Loucy (cell line): ENCODE data around the gene ABCB6.

Experiments
- EZH2phosphoT487 ChIP-seq: fragments of 200-600 bp; IDR thresholded peaks from 2 replicates; pipeline ENCODE4 v1.6.1; 2018; ENCODE audit warnings: antibody characterized with exemption, mild to moderate bottlenecking, moderate library complexity, borderline replicate concordance
- TF ChIP-seq, protein P1 (sequence below): fragments of 200-600 bp; sonication (generic); conservative IDR thresholded peaks from 2 replicates; pipeline ENCODE4 v1.5.1; 2014; ENCODE audit warnings: mild to moderate bottlenecking, antibody characterized with exemption, low read length

DNA sequence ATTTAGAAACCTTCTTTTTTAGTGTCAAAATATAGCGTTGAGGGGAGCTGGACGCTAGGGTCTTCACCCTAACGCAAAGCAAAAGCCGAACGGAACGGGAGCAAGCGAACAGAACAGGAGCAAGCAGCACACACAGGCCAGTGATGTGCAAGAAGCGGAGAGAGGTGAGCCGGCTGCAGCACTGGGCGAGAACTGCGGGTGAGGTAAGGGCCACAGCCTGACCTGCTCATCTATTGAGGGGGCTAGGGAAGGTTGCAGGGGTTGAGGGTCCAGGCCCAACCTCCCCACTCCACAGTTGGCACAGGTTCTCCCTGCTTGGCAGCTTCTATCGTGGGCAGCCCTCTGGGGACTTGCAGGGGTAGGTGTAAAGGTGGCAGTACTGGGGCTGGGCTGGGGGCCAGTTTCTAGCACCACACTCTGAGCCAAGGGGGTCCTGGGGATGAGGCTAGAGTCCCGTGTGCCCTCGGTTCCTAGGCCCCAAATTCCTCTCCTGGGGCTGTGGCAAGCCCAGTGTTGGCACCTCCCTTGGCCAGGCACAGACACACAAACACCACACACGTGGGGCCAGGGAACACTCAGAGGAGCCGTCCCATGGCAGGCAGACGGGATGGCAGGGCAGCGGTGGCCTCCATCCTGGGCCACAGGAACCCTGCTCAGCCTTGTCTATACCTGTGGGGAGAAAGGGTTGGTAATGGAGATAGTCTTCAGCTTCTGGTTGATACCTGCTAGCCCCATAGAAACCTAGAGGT is 1.2 kb upstream of the ABCB6 start:
- TF ChIP-seq, protein P1, sequence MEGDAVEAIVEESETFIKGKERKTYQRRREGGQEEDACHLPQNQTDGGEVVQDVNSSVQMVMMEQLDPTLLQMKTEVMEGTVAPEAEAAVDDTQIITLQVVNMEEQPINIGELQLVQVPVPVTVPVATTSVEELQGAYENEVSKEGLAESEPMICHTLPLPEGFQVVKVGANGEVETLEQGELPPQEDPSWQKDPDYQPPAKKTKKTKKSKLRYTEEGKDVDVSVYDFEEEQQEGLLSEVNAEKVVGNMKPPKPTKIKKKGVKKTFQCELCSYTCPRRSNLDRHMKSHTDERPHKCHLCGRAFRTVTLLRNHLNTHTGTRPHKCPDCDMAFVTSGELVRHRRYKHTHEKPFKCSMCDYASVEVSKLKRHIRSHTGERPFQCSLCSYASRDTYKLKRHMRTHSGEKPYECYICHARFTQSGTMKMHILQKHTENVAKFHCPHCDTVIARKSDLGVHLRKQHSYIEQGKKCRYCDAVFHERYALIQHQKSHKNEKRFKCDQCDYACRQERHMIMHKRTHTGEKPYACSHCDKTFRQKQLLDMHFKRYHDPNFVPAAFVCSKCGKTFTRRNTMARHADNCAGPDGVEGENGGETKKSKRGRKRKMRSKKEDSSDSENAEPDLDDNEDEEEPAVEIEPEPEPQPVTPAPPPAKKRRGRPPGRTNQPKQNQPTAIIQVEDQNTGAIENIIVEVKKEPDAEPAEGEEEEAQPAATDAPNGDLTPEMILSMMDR: no peak
- TF ChIP-seq EZH2phosphoT487: no peak
